DND-41 (cell line): ENCODE data around the gene LCAT.

Experiments used
- EZH2 ChIP-seq: IDR thresholded peaks from 3 replicates; pipeline ENCODE4 v1.6.1; 2012; ENCODE audit warnings: borderline replicate concordance, low read depth, mild to moderate bottlenecking, moderate library complexity, low read length, inconsistent platforms; ENCODE audit not compliant: severe bottlenecking
- TF ChIP-seq, protein P1 (sequence below): IDR thresholded peaks from 2 replicates; pipeline ENCODE4 v1.5.1; 2012; ENCODE audit warnings: borderline replicate concordance, low read length, moderate library complexity, mild to moderate bottlenecking; ENCODE audit not compliant: poor library complexity, severe bottlenecking; ENCODE audit errors: extremely low read depth

DNA sequence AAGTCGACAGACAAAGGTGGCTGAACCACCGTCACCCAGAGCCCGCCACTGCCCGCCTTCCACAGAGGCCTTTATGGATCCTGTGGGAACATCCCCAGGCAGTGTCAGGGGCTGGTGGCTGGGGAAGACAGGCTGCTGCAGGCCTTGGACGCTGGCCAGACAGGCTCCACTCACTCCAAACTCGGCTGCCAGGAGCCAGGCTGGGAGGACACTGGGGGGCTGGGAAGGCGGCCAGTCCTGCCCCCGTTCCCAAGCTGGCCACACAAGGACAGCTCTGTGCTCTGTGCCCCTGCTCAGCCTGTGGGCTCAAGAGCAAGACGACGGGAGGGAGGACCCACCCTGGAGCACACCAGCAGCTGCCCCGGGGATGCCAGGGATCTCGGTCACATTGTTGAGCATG is 7.6 kb upstream of the LCAT start:
- TF ChIP-seq, protein P1, sequence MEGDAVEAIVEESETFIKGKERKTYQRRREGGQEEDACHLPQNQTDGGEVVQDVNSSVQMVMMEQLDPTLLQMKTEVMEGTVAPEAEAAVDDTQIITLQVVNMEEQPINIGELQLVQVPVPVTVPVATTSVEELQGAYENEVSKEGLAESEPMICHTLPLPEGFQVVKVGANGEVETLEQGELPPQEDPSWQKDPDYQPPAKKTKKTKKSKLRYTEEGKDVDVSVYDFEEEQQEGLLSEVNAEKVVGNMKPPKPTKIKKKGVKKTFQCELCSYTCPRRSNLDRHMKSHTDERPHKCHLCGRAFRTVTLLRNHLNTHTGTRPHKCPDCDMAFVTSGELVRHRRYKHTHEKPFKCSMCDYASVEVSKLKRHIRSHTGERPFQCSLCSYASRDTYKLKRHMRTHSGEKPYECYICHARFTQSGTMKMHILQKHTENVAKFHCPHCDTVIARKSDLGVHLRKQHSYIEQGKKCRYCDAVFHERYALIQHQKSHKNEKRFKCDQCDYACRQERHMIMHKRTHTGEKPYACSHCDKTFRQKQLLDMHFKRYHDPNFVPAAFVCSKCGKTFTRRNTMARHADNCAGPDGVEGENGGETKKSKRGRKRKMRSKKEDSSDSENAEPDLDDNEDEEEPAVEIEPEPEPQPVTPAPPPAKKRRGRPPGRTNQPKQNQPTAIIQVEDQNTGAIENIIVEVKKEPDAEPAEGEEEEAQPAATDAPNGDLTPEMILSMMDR = no peak
- no peak for TF ChIP-seq EZH2
